Ishikawa (cell line): Measurements from ENCODE around the gene THAP12.

Experiments used
- CEBPB ChIP-seq: IDR thresholded peaks from 2 replicates; pipeline ENCODE4 v1.6.1; 2012
- EP300 ChIP-seq: IDR thresholded peaks from 2 replicates; pipeline ENCODE4 v1.6.1; 2012; ENCODE audit warnings: borderline replicate concordance
- FOXM1 ChIP-seq: IDR thresholded peaks from 2 replicates; pipeline ENCODE4 v1.6.1; 2012; ENCODE audit warnings: low read depth, borderline replicate concordance
- MAX ChIP-seq: IDR thresholded peaks from 2 replicates; pipeline ENCODE4 v1.6.1; 2012
- NFIC ChIP-seq: IDR thresholded peaks from 2 replicates; pipeline ENCODE4 v1.6.1; 2012
- RAD21 ChIP-seq: IDR thresholded peaks from 2 replicates; pipeline ENCODE4 v1.6.1; 2012; ENCODE audit warnings: low read depth
- TAF1 ChIP-seq: IDR thresholded peaks from 2 replicates; pipeline ENCODE4 v1.6.1; 2012; ENCODE audit warnings: low read depth, mild to moderate bottlenecking
- TEAD4 ChIP-seq: IDR thresholded peaks from 2 replicates; pipeline ENCODE4 v1.6.1; 2012
- YY1 ChIP-seq: IDR thresholded peaks from 2 replicates; pipeline ENCODE4 v1.6.1; 2012; ENCODE audit warnings: low read depth
- ZBTB7A ChIP-seq: IDR thresholded peaks from 2 replicates; pipeline ENCODE4 v1.6.1; 2012; ENCODE audit warnings: low read depth

- TF ChIP-seq FOXM1: no peak
- TF ChIP-seq EP300: no peak
- TF ChIP-seq RAD21: no peak
- no peak for TF ChIP-seq TAF1
- TF ChIP-seq TEAD4: no peak
- no peak for TF ChIP-seq ZBTB7A
- no peak for TF ChIP-seq CEBPB
- no peak for TF ChIP-seq NFIC
- no peak for TF ChIP-seq YY1
- TF ChIP-seq MAX: no peak
Measured at GRCh38 chr11:76379807-76380158, 1.1 kb downstream of the THAP12 start.
